ENCODE data around the gene WDR37.

WDR37 gene

GRCh38 chr10:1163204-1163660 is 107.0 kb downstream of the WDR37 start:
- no peaks in the 10 kb centered on the region for H3K27me3 Mint-ChIP-seq
- no peaks in the 10 kb centered on the region for H3K36me3 Mint-ChIP-seq (ENCODE audit: low read depth)
- no peak overlapping the region for H3K27ac Mint-ChIP-seq
- intact Hi-C loops (cut with micrococcal nuclease) = no loop called here
- no peak overlapping the region for H3K4me3 Mint-ChIP-seq
- H3K4me1 Mint-ChIP-seq (ENCODE audit: low read depth) = no peaks in the 10 kb centered on the region
- no peaks in the 10 kb centered on the region for H3K9me3 Mint-ChIP-seq

DNA sequence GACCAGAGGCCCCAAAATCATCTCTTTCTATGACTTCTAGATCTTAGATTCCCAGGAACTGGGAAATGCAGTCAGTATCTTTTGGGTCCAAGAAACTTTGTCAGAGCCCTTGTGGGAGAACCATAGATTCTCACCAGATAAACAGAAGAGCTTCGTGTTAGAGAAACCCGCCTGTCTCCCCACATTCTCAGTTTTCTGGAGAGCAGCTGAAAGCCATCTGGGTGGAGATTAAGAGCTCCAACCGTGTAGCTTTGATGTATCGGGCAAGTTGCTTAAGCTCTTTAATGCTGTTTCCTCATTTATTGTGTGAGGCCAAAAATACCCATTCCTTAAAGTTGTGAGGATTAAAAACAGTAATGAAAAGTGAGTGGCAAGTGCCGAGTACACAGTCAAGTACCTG is 107.6 kb downstream of the WDR37 start:
- H3K27me3 Mint-ChIP-seq = no peaks in the 10 kb centered on the region
- no peaks in the 10 kb centered on the region for H3K36me3 Mint-ChIP-seq (ENCODE audit: low read depth)
- intact Hi-C loops (cut with micrococcal nuclease) = no loop called here
- no peaks in the 10 kb centered on the region for H3K9me3 Mint-ChIP-seq
- no peak overlapping the region for H3K27ac Mint-ChIP-seq
- no peak overlapping the region for H3K4me3 Mint-ChIP-seq
- no peaks in the 10 kb centered on the region for H3K4me1 Mint-ChIP-seq (ENCODE audit: low read depth)

GRCh38 chr10:1166101-1166827 is 110.1 kb downstream of the WDR37 start:
- no peak overlapping the region for H3K27ac Mint-ChIP-seq
- H3K4me1 Mint-ChIP-seq (ENCODE audit: low read depth) = no peaks in the 10 kb centered on the region
- H3K36me3 Mint-ChIP-seq (ENCODE audit: low read depth) = no peaks in the 10 kb centered on the region
- intact Hi-C loops (cut with micrococcal nuclease) = no loop called here
- no peak overlapping the region for H3K4me3 Mint-ChIP-seq
- H3K9me3 Mint-ChIP-seq = no peaks in the 10 kb centered on the region
- no peaks in the 10 kb centered on the region for H3K27me3 Mint-ChIP-seq

- Mint-ChIP-seq H3K4me1 (ENCODE audit: low read depth) (no peaks in the 10 kb centered on the region), H3K27me3 (no peaks in the 10 kb centered on the region), H3K4me3 (no peak overlapping the region), H3K36me3 (ENCODE audit: low read depth) (no peaks in the 10 kb centered on the region), H3K27ac (no peak overlapping the region), H3K9me3 (no peaks in the 10 kb centered on the region)
- intact Hi-C loops (cut with micrococcal nuclease) = no loop called here
Measured at GRCh38 chr10:1166828-1167275, 110.7 kb downstream of the WDR37 start.

DNA sequence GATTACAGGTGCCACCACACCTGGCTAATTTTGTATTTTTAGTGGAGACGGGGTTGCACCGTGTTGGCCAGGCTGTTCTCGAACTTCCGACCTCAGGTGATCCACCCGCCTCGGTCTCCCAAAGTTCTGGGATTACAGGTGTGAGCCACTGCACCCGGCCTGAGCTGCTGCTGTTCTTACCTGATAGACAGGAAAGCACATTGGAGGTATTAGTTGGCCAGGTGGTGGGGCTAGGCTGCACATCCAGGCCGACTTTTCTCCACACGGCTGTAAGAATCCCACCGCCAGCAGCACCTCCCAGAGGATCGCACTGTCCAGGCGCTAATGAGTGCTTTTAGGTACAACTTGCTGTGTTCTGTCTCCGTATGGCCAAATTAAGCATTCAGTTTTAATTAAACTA is 112.6 kb downstream of the WDR37 start:
- Mint-ChIP-seq H3K4me3 (no peak overlapping the region), H3K9me3 (no peaks in the 10 kb centered on the region), H3K27me3 (no peaks in the 10 kb centered on the region), H3K27ac (no peak overlapping the region), H3K36me3 (ENCODE audit: low read depth) (no peaks in the 10 kb centered on the region), H3K4me1 (ENCODE audit: low read depth) (no peaks in the 10 kb centered on the region)
- intact Hi-C loops (cut with micrococcal nuclease) = no loop called here

DNA sequence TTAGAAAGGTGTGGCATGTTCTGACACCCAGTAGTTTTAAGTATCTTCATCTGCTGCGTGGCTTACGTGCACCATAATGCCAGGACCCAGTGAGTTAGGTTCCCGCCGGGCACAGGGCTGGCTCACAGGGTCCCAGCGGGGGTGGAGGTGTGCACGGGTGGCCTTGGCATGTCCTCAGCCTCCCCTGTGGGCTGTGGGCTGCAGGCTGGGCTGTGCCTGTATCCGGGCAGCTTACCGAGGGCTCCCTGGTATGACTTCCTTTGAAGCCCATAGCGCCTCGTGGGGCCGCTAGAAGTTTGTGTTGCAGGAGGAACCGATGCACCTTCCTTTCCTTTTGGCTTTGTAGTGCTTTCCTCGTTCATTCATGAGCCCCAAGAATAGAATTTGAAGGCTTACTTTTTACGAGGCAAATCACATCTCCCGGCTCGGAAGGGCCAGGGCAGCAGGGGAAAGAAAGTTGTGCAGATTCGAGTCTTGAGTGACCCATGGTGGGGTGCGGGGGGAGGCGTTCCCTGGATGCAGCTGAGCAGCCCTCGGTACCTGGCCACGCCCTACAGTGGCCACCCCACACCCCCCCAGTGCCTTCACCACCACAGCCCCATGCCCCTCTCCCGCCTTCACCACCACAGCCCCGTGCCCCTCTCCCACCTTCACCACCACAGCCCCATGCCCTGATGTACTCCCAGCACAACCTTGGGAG is 113.2 kb downstream of the WDR37 start:
- H3K4me3 Mint-ChIP-seq = no peak overlapping the region
- H3K4me1 Mint-ChIP-seq (ENCODE audit: low read depth) = no peaks in the 10 kb centered on the region
- H3K27ac Mint-ChIP-seq = no peak overlapping the region
- H3K9me3 Mint-ChIP-seq = no peaks in the 10 kb centered on the region
- no peaks in the 10 kb centered on the region for H3K27me3 Mint-ChIP-seq
- H3K36me3 Mint-ChIP-seq (ENCODE audit: low read depth) = no peaks in the 10 kb centered on the region
- intact Hi-C loops (cut with micrococcal nuclease) = no loop called here

GRCh38 chr10:1169981-1170866 is 114.0 kb downstream of the WDR37 start:
- no peak overlapping the region for H3K27ac Mint-ChIP-seq
- H3K4me1 Mint-ChIP-seq (ENCODE audit: low read depth) = no peaks in the 10 kb centered on the region
- intact Hi-C loops (cut with micrococcal nuclease) = no loop called here
- H3K9me3 Mint-ChIP-seq = no peaks in the 10 kb centered on the region
- no peak overlapping the region for H3K4me3 Mint-ChIP-seq
- no peaks in the 10 kb centered on the region for H3K27me3 Mint-ChIP-seq
- no peaks in the 10 kb centered on the region for H3K36me3 Mint-ChIP-seq (ENCODE audit: low read depth)

- Mint-ChIP-seq H3K9me3 (no peaks in the 10 kb centered on the region), H3K4me3 (no peak overlapping the region), H3K36me3 (ENCODE audit: low read depth) (no peaks in the 10 kb centered on the region), H3K4me1 (ENCODE audit: low read depth) (no peaks in the 10 kb centered on the region), H3K27me3 (no peaks in the 10 kb centered on the region), H3K27ac (no peak overlapping the region)
- intact Hi-C loops (cut with micrococcal nuclease) = no loop called here
Measured at GRCh38 chr10:1170867-1171180, 114.6 kb downstream of the WDR37 start.

GRCh38 chr10:1171182-1171581 is 115.0 kb downstream of the WDR37 start:
- H3K36me3 Mint-ChIP-seq (ENCODE audit: low read depth) = no peaks in the 10 kb centered on the region
- H3K4me3 Mint-ChIP-seq = no peak overlapping the region
- no peaks in the 10 kb centered on the region for H3K27me3 Mint-ChIP-seq
- H3K4me1 Mint-ChIP-seq (ENCODE audit: low read depth) = no peaks in the 10 kb centered on the region
- intact Hi-C loops (cut with micrococcal nuclease) = no loop called here
- no peaks in the 10 kb centered on the region for H3K9me3 Mint-ChIP-seq
- H3K27ac Mint-ChIP-seq = no peak overlapping the region

DNA sequence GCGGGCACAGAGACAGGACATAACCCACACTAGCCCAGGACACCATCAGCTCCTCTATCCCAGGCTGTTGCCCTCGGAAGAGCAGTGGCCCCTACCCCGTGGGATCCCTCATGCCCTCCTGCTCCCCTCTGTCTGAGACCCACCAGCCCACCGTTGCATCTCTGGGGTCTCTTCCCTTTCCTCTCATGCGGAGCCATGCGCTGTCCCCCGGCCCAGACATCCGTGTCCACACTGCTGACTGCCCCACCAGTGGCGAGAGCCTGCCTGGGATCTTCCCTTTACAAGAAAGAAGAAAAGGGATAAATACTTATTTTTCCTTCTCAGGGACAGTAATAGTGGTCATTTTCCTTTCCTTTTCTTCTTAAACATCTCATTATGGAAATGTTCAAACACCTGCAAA is 115.4 kb downstream of the WDR37 start:
- no peaks in the 10 kb centered on the region for H3K27me3 Mint-ChIP-seq
- no peaks in the 10 kb centered on the region for H3K36me3 Mint-ChIP-seq (ENCODE audit: low read depth)
- H3K4me1 Mint-ChIP-seq (ENCODE audit: low read depth) = no peaks in the 10 kb centered on the region
- H3K4me3 Mint-ChIP-seq = no peak overlapping the region
- H3K9me3 Mint-ChIP-seq = no peaks in the 10 kb centered on the region
- H3K27ac Mint-ChIP-seq = no peak overlapping the region
- intact Hi-C loops (cut with micrococcal nuclease) = no loop called here

- H3K36me3 Mint-ChIP-seq (ENCODE audit: low read depth) = no peaks in the 10 kb centered on the region
- H3K27ac Mint-ChIP-seq = no peak overlapping the region
- no peaks in the 10 kb centered on the region for H3K9me3 Mint-ChIP-seq
- H3K4me1 Mint-ChIP-seq (ENCODE audit: low read depth) = no peaks in the 10 kb centered on the region
- H3K27me3 Mint-ChIP-seq = no peaks in the 10 kb centered on the region
- H3K4me3 Mint-ChIP-seq = no peak overlapping the region
- intact Hi-C loops (cut with micrococcal nuclease) = no loop called here
Measured at GRCh38 chr10:1172256-1172984, 116.2 kb downstream of the WDR37 start.

DNA sequence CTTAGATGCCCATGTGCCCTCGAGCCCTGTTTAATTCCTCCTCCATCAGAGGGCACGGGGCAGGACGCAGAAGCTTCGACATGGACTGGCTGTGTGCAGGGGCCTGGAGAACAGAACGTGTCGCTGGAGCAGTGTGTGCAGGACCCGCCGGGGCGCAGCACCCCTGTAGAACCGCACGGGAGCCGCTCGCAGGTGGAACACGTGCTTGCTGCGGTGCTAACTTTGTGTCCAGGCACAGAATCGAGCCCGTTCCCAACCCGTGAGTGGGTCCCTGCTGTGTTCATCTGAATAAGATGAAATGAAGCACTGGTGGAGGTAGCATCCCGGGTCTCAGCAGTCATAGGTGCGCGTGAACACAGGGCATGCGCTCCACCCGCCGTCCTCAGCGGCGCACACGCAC is 116.9 kb downstream of the WDR37 start:
- Mint-ChIP-seq H3K4me1 (ENCODE audit: low read depth) (no peaks in the 10 kb centered on the region), H3K27me3 (no peaks in the 10 kb centered on the region), H3K4me3 (no peak overlapping the region), H3K9me3 (no peaks in the 10 kb centered on the region), H3K27ac (no peak overlapping the region), H3K36me3 (ENCODE audit: low read depth) (no peaks in the 10 kb centered on the region)
- intact Hi-C loops (cut with micrococcal nuclease) = no loop called here

DNA sequence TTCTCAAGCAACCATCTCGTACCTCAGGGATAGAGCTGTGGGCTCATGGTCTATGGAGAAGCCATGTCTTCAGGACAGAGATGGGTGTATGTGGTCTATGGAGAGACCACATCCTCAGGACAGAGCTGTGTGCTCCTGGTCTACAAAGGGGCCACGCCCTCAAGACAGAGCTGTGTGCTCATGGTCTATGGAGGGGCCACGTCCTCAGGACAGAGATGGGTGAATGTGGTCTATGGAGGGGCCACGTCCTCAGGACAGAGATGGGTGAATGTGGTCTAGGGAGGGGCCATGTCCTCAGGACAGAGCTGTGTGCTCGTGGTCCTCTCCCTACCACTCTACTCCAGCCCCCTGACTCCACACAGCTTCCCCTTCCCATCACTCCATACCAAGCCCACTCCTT is 117.8 kb downstream of the WDR37 start:
- no peaks in the 10 kb centered on the region for H3K36me3 Mint-ChIP-seq (ENCODE audit: low read depth)
- no peaks in the 10 kb centered on the region for H3K27me3 Mint-ChIP-seq
- intact Hi-C loops (cut with micrococcal nuclease) = no loop called here
- no peak overlapping the region for H3K4me3 Mint-ChIP-seq
- no peak overlapping the region for H3K27ac Mint-ChIP-seq
- H3K9me3 Mint-ChIP-seq = no peaks in the 10 kb centered on the region
- H3K4me1 Mint-ChIP-seq (ENCODE audit: low read depth) = no peaks in the 10 kb centered on the region

Data from dendritic cell treated with granulocyte-macrophage colony-stimulating factor and Interleukin-4, amounts not matched to agents 40 ng/mL and 50 ng/mL, for 4 days (primary cell).